ENCODE measurements around the gene ZNF260. TPM values are rescaled to one million over a fixed set of nuclear protein-coding genes. Genes with fewer than 3 reads are reported as not detected.
"Not testable (repeated sequence)": the region's sequence is repeated elsewhere in the genome, so short reads cannot be mapped to it uniquely, and the experiment has no call there.

ZNF260 gene
- polyA plus RNA-seq, 1 donor, result 39.3 TPM

- DNase-seq, result not testable (repeated sequence)
These were observed 35.2 kb downstream of the ZNF260 start for GRCh38 chr19:36492689-36493453.

- not testable (repeated sequence) for DNase-seq
These were observed 37.2 kb downstream of the ZNF260 start for GRCh38 chr19:36490846-36491245.

- peak; percentile 91 for DNase-seq
These were observed 38.1 kb downstream of the ZNF260 start for GRCh38 chr19:36489920-36490415.

- DNase-seq, result peak; percentile 96
These were observed 38.8 kb downstream of the ZNF260 start, which contains the start of gene ZNF566 for GRCh38 chr19:36489118-36489919. Gene ZNF566, minus strand, starts transcription at chr19:36489561. Its CDS starts 13,004 bp downstream, at chr19:36476557.

- DNase-seq, result no peak
These were observed 39.3 kb downstream of the ZNF260 start for GRCh38 chr19:36488846-36489117.

GRCh38 chr19:36488118-36488845, 39.8 kb downstream of the ZNF260 start:
- no peak for DNase-seq

GRCh38 chr19:36483653-36484052, 44.4 kb downstream of the ZNF260 start:
- no peak for DNase-seq

- no peak for DNase-seq
These were observed 45.2 kb downstream of the ZNF260 start for GRCh38 chr19:36482876-36483275.

Other genes starting within 250 kb of the ZNF260 start
- gene ZFP14, start 149.1 kb downstream of the ZNF260 start, polyA plus RNA-seq (ENCODE audit: insufficient read length), result 18.2 TPM
- gene ZFP82, start 109.6 kb downstream of the ZNF260 start, polyA plus RNA-seq (ENCODE audit: insufficient read length), result 16.9 TPM
- gene ZNF566, start 38.7 kb downstream of the ZNF260 start, polyA plus RNA-seq (ENCODE audit: insufficient read length), result 19.4 TPM
- 35.0 TPM for gene ZNF529, start 45.0 kb upstream of the ZNF260 start, polyA plus RNA-seq (ENCODE audit: insufficient read length)
- 10.9 TPM for gene ZNF382, start 77.0 kb upstream of the ZNF260 start, polyA plus RNA-seq (ENCODE audit: insufficient read length)
- 18.1 TPM for gene ZNF461, start 138.6 kb upstream of the ZNF260 start, polyA plus RNA-seq (ENCODE audit: insufficient read length)
- gene ZNF567, start 159.3 kb upstream of the ZNF260 start, polyA plus RNA-seq (ENCODE audit: insufficient read length), result 16.8 TPM
- 5.7 TPM for gene ZNF850, start 244.5 kb upstream of the ZNF260 start, polyA plus RNA-seq (ENCODE audit: insufficient read length)

All from left kidney (tissue), 2 donors.